ENCODE measurements around the gene NAV1. TPM values are rescaled to one million over a fixed set of nuclear protein-coding genes. Genes with fewer than 3 reads are reported as not detected.

NAV1 gene
- total and polyA plus RNA-seq, 2 of the 8 experiments (the other 6 are each of a cell fraction or from before 2014, with no cell fraction given), result 9.9 to 42.7 TPM

DNA sequence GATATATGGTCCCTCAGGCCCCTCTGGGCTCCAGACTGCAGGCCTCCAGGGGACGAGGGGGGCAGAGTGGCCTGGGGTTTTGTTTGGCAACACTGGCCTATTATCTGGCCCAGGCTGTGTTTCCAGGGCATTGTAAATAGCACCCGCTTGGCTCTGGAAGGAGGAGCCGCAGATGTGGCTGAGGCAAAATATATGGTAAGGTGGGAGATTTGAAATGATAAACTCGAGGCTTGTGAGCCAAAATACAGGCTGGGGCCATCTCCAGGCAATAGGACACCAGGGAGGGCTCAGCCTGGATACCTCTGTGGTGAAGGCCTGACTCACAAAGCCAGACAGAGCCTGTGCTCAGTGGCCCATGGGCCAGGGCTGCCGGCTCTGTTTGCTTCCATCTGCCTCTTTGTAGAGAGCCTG is 14.0 kb downstream of the NAV1 start:
- Histone ChIP-seq H4K91ac (replicated peaks; ENCODE audit: insufficient read length, low read length) (no peak overlapping the region), H2BK20ac (ENCODE audit: low read length) (no peak overlapping the region), H3K9ac (replicated peaks in 1 of 4; ENCODE audit: extremely low read depth in 1 of 4, low read depth in 3 of 4, low read length in 3 of 4) (no peak overlapping the region), H2AFZ (ENCODE audit: low read length) (no peak overlapping the region), H3K23ac (ENCODE audit: insufficient read length) (no peak overlapping the region), H2BK15ac (ENCODE audit: low read length) (no peak overlapping the region), H3K79me1 (ENCODE audit: low read depth, low read length) (no peaks in the 10 kb centered on the region), H2AK5ac (ENCODE audit: low read depth, low read length) (no peak overlapping the region), H3K27ac (ENCODE audit: low read depth, low read length) (no peak overlapping the region), H3K4me1 (replicated peaks in 1 of 4; ENCODE audit: control insufficient read depth in 3 of 4, insufficient read depth in 4 of 4, low read length in 3 of 4) (peaks cover 0 to 6% (median 2%) of the 10 kb centered on the region in 4 experiments; a peak in 3 of 7 replicates), H3K56ac (replicated peaks; ENCODE audit: insufficient read length, low read depth, low read length) (no peak overlapping the region), H4K8ac (ENCODE audit: extremely low read depth, insufficient read depth, low read length) (no peak overlapping the region), H3K4me2 (ENCODE audit: insufficient read depth in 1 of 2, low read depth in 2 of 2, low read length in 2 of 2) (no peak overlapping the region), H3K4ac (replicated peaks; ENCODE audit: insufficient read length, low read depth, low read length) (no peak overlapping the region), H2BK5ac (ENCODE audit: low read depth, low read length) (no peak overlapping the region), H2BK120ac (replicated peaks; ENCODE audit: low read depth, low read length) (no peak overlapping the region), H4K20me1 (replicated peaks in 1 of 2; ENCODE audit: control insufficient read depth in 1 of 2, insufficient read depth in 2 of 2, low read length in 2 of 2) (no peaks in the 10 kb centered on the region), H3K23me2 (ENCODE audit: low read depth, low read length) (no peaks in the 10 kb centered on the region; the same call in 1 of the 2 replicates), H3K36me3 (ENCODE audit: control insufficient read depth in 2 of 4, insufficient read depth in 4 of 4, low read length in 3 of 4) (no peaks in the 10 kb centered on the region), H3K9me3 (ENCODE audit: insufficient read depth in 2 of 2, low read depth in 1 of 2, low read length in 1 of 2) (no peaks in the 10 kb centered on the region), H2BK12ac (ENCODE audit: low read depth, low read length) (no peak overlapping the region), H3K79me2 (ENCODE audit: control insufficient read depth in 1 of 2, insufficient read depth in 2 of 2, low read length in 2 of 2) (no peaks in the 10 kb centered on the region), H3K4me3 (ENCODE audit: extremely low read depth in 1 of 4, insufficient read depth in 2 of 4, low read depth in 3 of 4, low read length in 4 of 4) (no peak overlapping the region), H4K5ac (ENCODE audit: insufficient read length, low read depth, low read length) (no peak overlapping the region), H3K18ac (ENCODE audit: extremely low read depth, low read length) (no peak overlapping the region), H3K27me3 (replicated peaks in 1 of 4; ENCODE audit: control insufficient read depth in 3 of 4, extremely low read depth in 1 of 4, insufficient read depth in 3 of 4, low read length in 3 of 4) (no peaks in the 10 kb centered on the region), H3K14ac (ENCODE audit: insufficient read length) (no peak overlapping the region)
- FAIRE-seq (no peak), DNase-seq (ENCODE audit: low read depth in 1 of 2, low spot score in 2 of 2) (no peak)
- ChIA-PET POLR2A (ENCODE audit: partially characterized antibody) (no interaction called here), CTCF (ENCODE audit: partially characterized antibody) (interaction anchor here (1.2 to 22.6 kb wide), 4 partner anchors 22 to 240 kb away, joined by 4 to 499 read pairs (median 6); no protein-coding TSS in a partner anchor)
- TF ChIP-seq CBX5 (IDR thresholded peaks at IDR 0.05; ENCODE audit: low read depth, low read length), result no peak
- TF ChIP-seq, protein P1, sequence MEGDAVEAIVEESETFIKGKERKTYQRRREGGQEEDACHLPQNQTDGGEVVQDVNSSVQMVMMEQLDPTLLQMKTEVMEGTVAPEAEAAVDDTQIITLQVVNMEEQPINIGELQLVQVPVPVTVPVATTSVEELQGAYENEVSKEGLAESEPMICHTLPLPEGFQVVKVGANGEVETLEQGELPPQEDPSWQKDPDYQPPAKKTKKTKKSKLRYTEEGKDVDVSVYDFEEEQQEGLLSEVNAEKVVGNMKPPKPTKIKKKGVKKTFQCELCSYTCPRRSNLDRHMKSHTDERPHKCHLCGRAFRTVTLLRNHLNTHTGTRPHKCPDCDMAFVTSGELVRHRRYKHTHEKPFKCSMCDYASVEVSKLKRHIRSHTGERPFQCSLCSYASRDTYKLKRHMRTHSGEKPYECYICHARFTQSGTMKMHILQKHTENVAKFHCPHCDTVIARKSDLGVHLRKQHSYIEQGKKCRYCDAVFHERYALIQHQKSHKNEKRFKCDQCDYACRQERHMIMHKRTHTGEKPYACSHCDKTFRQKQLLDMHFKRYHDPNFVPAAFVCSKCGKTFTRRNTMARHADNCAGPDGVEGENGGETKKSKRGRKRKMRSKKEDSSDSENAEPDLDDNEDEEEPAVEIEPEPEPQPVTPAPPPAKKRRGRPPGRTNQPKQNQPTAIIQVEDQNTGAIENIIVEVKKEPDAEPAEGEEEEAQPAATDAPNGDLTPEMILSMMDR (IDR thresholded peaks at IDR 0.05; ENCODE audit: control extremely low read depth in 1 of 3, insufficient read depth in 1 of 3, low read depth in 1 of 3, low read length in 3 of 3), result no peak
- TF ChIP-seq CREB1 (IDR thresholded peaks at IDR 0.05), result no peak
- no peak for TF ChIP-seq KDM5A (IDR thresholded peaks at IDR 0.05; ENCODE audit: low read length)
- TF ChIP-seq KDM1A (IDR thresholded peaks at IDR 0.05; ENCODE audit: borderline replicate concordance, low read length), result no peak
- no peak for TF ChIP-seq RBBP5 (IDR thresholded peaks at IDR 0.05; ENCODE audit: borderline replicate concordance, low read depth, low read length)
- 81% methylated on average over 5 of the region's 5 CpGs; no CpG with 5 or more reads in 1 of the 2 experiments for WGBS, 2 experiments (ENCODE audit: extremely low coverage in 1 of 2, insufficient coverage in 1 of 2, insufficient read length in 1 of 2, insufficient replicate concordance in 2 of 2, low coverage in 1 of 2, low lambda C conversion rate in 2 of 2, missing lambda C conversion rate in 1 of 2)

Measured in H1 (cell line).